ENCODE results near the gene FAM217B.

GRCh38 chr20:59920944-59921343 lies 19.2 kb upstream of the FAM217B start:
- TF ChIP-seq, protein P1, sequence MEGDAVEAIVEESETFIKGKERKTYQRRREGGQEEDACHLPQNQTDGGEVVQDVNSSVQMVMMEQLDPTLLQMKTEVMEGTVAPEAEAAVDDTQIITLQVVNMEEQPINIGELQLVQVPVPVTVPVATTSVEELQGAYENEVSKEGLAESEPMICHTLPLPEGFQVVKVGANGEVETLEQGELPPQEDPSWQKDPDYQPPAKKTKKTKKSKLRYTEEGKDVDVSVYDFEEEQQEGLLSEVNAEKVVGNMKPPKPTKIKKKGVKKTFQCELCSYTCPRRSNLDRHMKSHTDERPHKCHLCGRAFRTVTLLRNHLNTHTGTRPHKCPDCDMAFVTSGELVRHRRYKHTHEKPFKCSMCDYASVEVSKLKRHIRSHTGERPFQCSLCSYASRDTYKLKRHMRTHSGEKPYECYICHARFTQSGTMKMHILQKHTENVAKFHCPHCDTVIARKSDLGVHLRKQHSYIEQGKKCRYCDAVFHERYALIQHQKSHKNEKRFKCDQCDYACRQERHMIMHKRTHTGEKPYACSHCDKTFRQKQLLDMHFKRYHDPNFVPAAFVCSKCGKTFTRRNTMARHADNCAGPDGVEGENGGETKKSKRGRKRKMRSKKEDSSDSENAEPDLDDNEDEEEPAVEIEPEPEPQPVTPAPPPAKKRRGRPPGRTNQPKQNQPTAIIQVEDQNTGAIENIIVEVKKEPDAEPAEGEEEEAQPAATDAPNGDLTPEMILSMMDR (IDR thresholded peaks at IDR 0.05) = no peak
- TF ChIP-seq POLR2A (IDR thresholded peaks at IDR 0.05) = no peak
